ENCODE measurements around the gene GRM4.
"Not testable (repeated sequence)": the region's sequence is repeated elsewhere in the genome, so short reads cannot be mapped to it uniquely, and the experiment has no call there.

GRM4 gene

DNA sequence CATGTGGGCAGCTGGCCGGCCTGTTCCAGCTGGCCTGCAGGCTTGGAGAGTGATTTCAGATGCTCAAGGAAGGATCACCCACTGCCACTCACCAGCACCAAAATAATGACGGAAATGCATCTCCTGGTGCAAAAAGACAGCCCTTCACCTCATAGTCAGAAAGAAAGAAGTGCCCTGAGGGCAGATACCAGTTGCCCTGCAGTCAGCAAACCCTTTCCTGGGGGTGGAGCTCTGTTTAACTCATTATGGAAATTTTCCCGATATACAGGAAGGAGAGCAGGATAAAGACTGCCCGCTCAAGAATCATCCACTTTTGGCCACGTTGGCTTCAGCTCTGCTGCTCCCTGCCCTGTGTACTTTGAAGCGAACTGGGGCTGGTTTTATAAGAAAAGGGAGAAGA, 127.9 kb downstream of the GRM4 start:
- Histone ChIP-seq H3K27me3 (no peaks in the 10 kb centered on the region), H3K27ac (no peak overlapping the region), H3K36me3 (no peaks in the 10 kb centered on the region), H3K4me3 (ENCODE audit: low read depth in 1 of 2, low read length in 1 of 2) (no peak overlapping the region), H3K9me3 (no peaks in the 10 kb centered on the region), H3K4me1 (ENCODE audit: control insufficient read depth in 1 of 2, insufficient read depth in 1 of 2, low read depth in 1 of 2, low read length in 1 of 2) (no peaks in the 10 kb centered on the region)
- TF ChIP-seq, protein P1, sequence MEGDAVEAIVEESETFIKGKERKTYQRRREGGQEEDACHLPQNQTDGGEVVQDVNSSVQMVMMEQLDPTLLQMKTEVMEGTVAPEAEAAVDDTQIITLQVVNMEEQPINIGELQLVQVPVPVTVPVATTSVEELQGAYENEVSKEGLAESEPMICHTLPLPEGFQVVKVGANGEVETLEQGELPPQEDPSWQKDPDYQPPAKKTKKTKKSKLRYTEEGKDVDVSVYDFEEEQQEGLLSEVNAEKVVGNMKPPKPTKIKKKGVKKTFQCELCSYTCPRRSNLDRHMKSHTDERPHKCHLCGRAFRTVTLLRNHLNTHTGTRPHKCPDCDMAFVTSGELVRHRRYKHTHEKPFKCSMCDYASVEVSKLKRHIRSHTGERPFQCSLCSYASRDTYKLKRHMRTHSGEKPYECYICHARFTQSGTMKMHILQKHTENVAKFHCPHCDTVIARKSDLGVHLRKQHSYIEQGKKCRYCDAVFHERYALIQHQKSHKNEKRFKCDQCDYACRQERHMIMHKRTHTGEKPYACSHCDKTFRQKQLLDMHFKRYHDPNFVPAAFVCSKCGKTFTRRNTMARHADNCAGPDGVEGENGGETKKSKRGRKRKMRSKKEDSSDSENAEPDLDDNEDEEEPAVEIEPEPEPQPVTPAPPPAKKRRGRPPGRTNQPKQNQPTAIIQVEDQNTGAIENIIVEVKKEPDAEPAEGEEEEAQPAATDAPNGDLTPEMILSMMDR (IDR thresholded peaks at IDR 0.05) = no peak

DNA sequence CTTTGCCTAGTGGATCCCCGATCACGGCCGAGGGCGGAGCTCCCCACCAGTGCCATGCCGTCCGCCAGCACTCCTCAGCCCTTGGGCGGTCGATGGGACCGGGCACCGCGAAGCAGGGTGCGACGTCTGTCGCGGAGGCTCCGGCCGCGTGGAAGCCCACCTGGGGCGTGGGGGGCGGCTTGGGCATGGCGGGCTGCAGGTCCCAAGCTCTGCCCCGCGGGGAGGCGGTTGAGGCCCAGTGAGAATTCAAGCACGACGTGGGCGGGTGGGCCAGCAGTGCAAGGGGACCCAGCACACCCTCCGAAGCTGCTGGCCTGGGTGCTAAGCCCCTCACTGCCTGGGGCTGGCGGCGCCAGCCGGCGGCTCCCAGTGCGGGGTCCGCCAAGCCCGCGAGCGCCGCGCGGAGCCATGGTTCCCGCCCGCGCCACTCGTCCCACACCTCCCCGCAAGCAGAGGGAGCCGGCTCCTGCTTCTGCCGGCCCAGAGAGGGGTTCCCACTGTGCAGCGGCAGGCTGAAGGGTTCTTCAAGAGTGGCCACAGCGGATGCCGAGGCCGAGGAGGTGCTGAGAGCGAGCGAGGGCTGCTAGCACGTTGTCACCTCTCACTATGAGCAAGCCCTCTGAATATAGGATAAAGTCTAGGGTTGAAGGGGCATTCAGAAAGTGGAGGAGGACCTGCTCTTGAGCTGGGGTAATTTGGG, 128.6 kb downstream of the GRM4 start:
- Histone ChIP-seq H3K27me3 (no peaks in the 10 kb centered on the region), H3K27ac (no peak overlapping the region), H3K36me3 (no peaks in the 10 kb centered on the region), H3K4me3 (ENCODE audit: low read depth in 1 of 2, low read length in 1 of 2) (no peak overlapping the region), H3K9me3 (no peaks in the 10 kb centered on the region), H3K4me1 (ENCODE audit: control insufficient read depth in 1 of 2, insufficient read depth in 1 of 2, low read depth in 1 of 2, low read length in 1 of 2) (no peaks in the 10 kb centered on the region)
- TF ChIP-seq, protein P1 (IDR thresholded peaks at IDR 0.05) = no peak

DNA sequence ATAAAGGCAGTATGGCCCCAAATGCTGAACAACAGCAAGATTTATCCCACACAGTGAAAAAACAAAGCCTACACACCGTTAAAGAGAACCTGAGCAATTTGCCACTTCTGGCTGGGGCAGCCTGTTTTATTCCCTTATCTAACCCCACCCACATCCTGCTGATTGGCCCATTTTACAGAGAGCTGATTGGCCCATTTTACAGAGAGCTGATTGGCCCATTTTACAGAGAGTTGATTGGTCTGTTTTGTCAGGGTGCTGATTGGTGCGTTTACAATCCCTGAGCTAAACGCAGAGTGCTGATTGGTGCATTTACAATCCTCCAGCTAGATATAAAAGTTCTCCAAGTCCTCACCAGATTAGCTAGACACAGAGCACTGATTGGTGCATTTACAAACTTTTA, 129.3 kb downstream of the GRM4 start:
- not testable (repeated sequence) for H3K27me3 ChIP-seq, H3K36me3 ChIP-seq

DNA sequence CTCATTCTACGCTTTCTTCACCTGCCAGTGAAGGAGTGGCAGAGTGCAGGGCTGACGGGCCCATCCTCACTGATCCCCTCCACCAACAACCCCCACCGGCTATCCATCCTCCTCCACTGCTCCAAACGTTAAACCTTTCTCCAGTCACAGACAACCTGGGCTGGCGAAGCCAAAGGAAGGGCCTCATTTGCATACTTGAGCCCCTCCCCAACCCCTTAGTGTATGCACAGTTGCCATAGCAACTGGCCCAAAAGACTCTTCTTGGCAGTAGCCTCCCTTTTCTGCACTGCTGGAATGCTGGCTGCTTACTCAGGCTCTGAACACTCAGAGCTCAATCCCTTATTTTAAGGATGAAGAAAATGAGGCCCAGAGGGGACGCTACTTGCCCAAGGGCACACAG, 130.3 kb downstream of the GRM4 start:
- Histone ChIP-seq H3K4me1 (ENCODE audit: control insufficient read depth in 1 of 2, insufficient read depth in 1 of 2, low read depth in 1 of 2, low read length in 1 of 2) (no peaks in the 10 kb centered on the region), H3K36me3 (no peaks in the 10 kb centered on the region), H3K9me3 (no peaks in the 10 kb centered on the region), H3K4me3 (ENCODE audit: low read depth in 1 of 2, low read length in 1 of 2) (no peak overlapping the region), H3K27me3 (peaks cover 3% of the 10 kb centered on the region), H3K27ac (no peak overlapping the region)
- TF ChIP-seq, protein P1 (IDR thresholded peaks at IDR 0.05) = no peak

More for the DNA sequence above, 129.3 kb downstream of the GRM4 start:
- not testable (repeated sequence) for H3K4me1 ChIP-seq (ENCODE audit: control insufficient read depth in 1 of 2, insufficient read depth in 1 of 2, low read depth in 1 of 2, low read length in 1 of 2); H3K9me3 ChIP-seq; H3K27ac ChIP-seq; H3K4me3 ChIP-seq (ENCODE audit: low read depth in 1 of 2, low read length in 1 of 2)

DNA sequence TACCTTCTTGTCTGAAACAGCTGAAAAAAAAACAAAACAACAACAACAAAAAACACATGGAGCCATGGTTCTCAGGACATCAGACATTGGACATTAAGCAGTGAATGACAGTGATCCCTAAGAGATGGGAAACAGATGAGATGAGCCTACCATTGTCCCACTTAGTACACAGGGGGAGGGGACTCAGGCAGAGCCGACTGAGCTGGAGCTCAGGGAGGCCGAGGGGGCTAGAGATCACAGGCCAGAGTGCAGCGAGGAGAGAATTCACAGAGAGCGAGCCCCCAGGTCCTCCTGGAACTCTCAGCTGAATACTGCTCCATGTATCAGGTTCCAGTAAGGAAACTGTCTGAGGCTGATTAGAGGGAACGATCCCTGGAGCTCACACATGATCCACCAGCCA, 134.6 kb downstream of the GRM4 start:
- no peak overlapping the region for H3K27ac ChIP-seq
- TF ChIP-seq, protein P1 (IDR thresholded peaks at IDR 0.05) = no peak
- H3K4me3 ChIP-seq (ENCODE audit: low read depth in 1 of 2, low read length in 1 of 2) = no peak overlapping the region
- no peaks in the 10 kb centered on the region for H3K4me1 ChIP-seq (ENCODE audit: control insufficient read depth in 1 of 2, insufficient read depth in 1 of 2, low read depth in 1 of 2, low read length in 1 of 2)
- H3K36me3 ChIP-seq = no peaks in the 10 kb centered on the region
- no peaks in the 10 kb centered on the region for H3K9me3 ChIP-seq
- peaks cover 11% of the 10 kb centered on the region for H3K27me3 ChIP-seq

DNA sequence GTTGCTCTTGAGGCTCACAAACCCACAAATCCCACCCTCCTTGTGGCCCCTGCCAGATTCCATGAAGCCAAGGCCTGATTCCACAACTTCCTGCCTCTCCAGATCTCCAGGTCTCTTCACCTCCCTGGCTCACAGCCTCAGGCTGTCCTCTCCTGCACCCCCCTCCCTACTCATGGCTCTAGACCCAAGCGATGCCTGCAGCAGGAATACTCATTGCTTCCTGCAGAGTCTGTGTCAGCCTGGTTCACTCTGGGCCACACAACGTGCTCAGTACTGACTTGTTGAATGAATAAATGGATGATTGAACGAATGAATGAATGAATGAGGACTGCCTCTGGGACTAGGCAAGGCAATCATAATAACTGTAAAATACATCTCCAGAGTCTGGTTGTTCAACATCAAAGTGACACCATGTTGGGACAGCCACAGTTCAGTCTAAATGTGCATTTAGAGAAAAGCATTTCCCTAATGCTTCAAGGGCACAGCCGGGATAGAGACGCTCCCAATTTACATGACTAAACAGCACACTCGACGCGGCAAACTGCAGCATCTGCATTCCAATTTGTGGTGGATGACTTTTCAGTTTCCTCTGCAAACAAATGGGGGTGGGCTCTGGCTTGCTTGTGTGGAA, 139.9 kb downstream of the GRM4 start:
- H3K27ac ChIP-seq = no peak overlapping the region
- no peaks in the 10 kb centered on the region for H3K36me3 ChIP-seq
- no peaks in the 10 kb centered on the region for H3K9me3 ChIP-seq
- H3K4me1 ChIP-seq (ENCODE audit: control insufficient read depth in 1 of 2, insufficient read depth in 1 of 2, low read depth in 1 of 2, low read length in 1 of 2) = no peaks in the 10 kb centered on the region
- no peak overlapping the region for H3K4me3 ChIP-seq (ENCODE audit: low read depth in 1 of 2, low read length in 1 of 2)
- peaks cover 11% of the 10 kb centered on the region for H3K27me3 ChIP-seq
- TF ChIP-seq, protein P1 (IDR thresholded peaks at IDR 0.05) = no peak

Measured in neutrophil (primary cell).